K562 (cell line): ENCODE measurements around the gene TMEM203. TPM values are rescaled to one million over a fixed set of nuclear protein-coding genes. Genes with fewer than 3 reads are reported as not detected.
A peak's percentile ranks its signal among the peaks of the same experiment; 100 is the strongest.

Source experiments
- BACH1 ChIP-seq: fragments of 200-800 bp; sonication (Bioruptor generic); IDR thresholded peaks from 2 replicates; pipeline ENCODE4 v1.6.1; 2016; ENCODE audit warnings: missing genetic modification characterization, missing compliant biosample characterization
- CAMTA2 ChIP-seq: fragments of 250-450 bp; sonication (Bioruptor Pico); conservative IDR thresholded peaks from 2 replicates; pipeline ENCODE4 v1.5.1; 2022
- CBFB ChIP-seq: sonication (generic); formaldehyde crosslinking; IDR thresholded peaks from 2 replicates; pipeline ENCODE4 v1.4.0; 2020; ENCODE audit warnings: mild to moderate bottlenecking, missing genetic modification reagents
- ELF2 ChIP-seq: fragments of 250-450 bp; sonication (Bioruptor Pico); IDR thresholded peaks from 2 replicates; pipeline ENCODE4 v1.5.0; 2021; ENCODE audit warnings: mild to moderate bottlenecking
- ELK3 ChIP-seq: fragments of 450-650 bp; formaldehyde crosslinking; IDR thresholded peaks from 2 replicates; pipeline ENCODE4 v1.4.0; 2020; ENCODE audit warnings: mild to moderate bottlenecking
- FOXJ3 ChIP-seq: sonication (generic); formaldehyde crosslinking; IDR thresholded peaks from 2 replicates; pipeline ENCODE4 v1.4.0; 2020; ENCODE audit warnings: mild to moderate bottlenecking, missing genetic modification reagents
- MAZ ChIP-seq, 2 experiments: fragments of 450-650 bp in 1 of 2; sonication (generic) in 1 of 2; formaldehyde crosslinking; IDR thresholded peaks in 1 of 2; conservative IDR thresholded peaks in 1 of 2; 2 replicates each; pipeline versions ENCODE4 v1.4.0 to v1.5.0; 2020; ENCODE audit warnings: mild to moderate bottlenecking in 1 of 2, missing genetic modification reagents in 1 of 2
- MCM5 ChIP-seq: fragments of 450-650 bp; IDR thresholded peaks from 2 replicates; pipeline ENCODE4 v1.6.1; 2016; ENCODE audit warnings: low read depth
- POLR2G ChIP-seq: fragments of 200-400 bp; formaldehyde crosslinking; IDR thresholded peaks from 2 replicates; pipeline ENCODE4 v1.6.1; 2017; ENCODE audit warnings: low read depth, mild to moderate bottlenecking, antibody characterized with exemption, low read length, moderate library complexity
- PYGO2 ChIP-seq: fragments of 450-650 bp; IDR thresholded peaks from 2 replicates; pipeline ENCODE4 v1.6.1; 2016; ENCODE audit warnings: mild to moderate bottlenecking, missing genetic modification characterization, moderate library complexity, missing compliant biosample characterization
- SMARCA5 ChIP-seq: fragments of 450-650 bp; IDR thresholded peaks from 2 replicates; pipeline ENCODE4 v1.6.1; 2016
- TSHZ1 ChIP-seq: fragments of 250-450 bp; sonication (Bioruptor Pico); IDR thresholded peaks from 2 replicates; pipeline ENCODE4 v1.4.0; 2020; ENCODE audit warnings: mild to moderate bottlenecking, moderate library complexity
- ZC3H11A ChIP-seq: IDR thresholded peaks from 2 replicates; pipeline ENCODE4 v1.6.1; 2012; ENCODE audit warnings: low read depth, low read length, improper control_type of control experiment
- ZC3H4 ChIP-seq: sonication (generic); formaldehyde crosslinking; IDR thresholded peaks from 2 replicates; pipeline ENCODE4 v1.9.0; 2021; ENCODE audit warnings: missing genetic modification reagents, borderline replicate concordance
- ZFP36 ChIP-seq: fragments of 150-350 bp; IDR thresholded peaks from 2 replicates; pipeline ENCODE4 v1.6.1; 2018; ENCODE audit warnings: low read length, low read depth; ENCODE audit not compliant: partially characterized antibody
- ZNF695 ChIP-seq: fragments of 450-650 bp; formaldehyde crosslinking; IDR thresholded peaks from 2 replicates; pipeline ENCODE4 v1.4.0; 2020; ENCODE audit warnings: mild to moderate bottlenecking, moderate library complexity
- ZNF696 ChIP-seq: fragments of 250-450 bp; sonication (Bioruptor Pico); conservative IDR thresholded peaks from 2 replicates; pipeline ENCODE4 v1.4.0; 2020; ENCODE audit warnings: mild to moderate bottlenecking, moderate library complexity
- polyA plus RNA-seq, 8 experiments: library from polyadenylated mRNA; depleted of rRNA in 4 of 8; stranded (reverse) in 5 of 8; unstranded in 3 of 8; fragments of >200 nt; fragmentation: Nextera tagmentation in 2 of 8; fragmentation: Illumina TruSeq in 1 of 8; extraction: Ambion mirVana in 2 of 8; extraction: Trizol in 1 of 8; gene quantifications; 2 replicates each; pipeline versions ENCODE4 v1.2.1 to v1.2.3, GENCODE V29; 2011 to 2014; ENCODE audit warnings: inconsistent platforms in 1 of 8, missing spikeins in 1 of 8
- total RNA-seq, 7 experiments: library from RNA; depleted of rRNA in 6 of 7; stranded (reverse); fragments of >200 nt in 6 of 7; fragmentation: Illumina TruSeq in 2 of 7; extraction: Trizol in 2 of 7; gene quantifications; 2 replicates each; pipeline versions ENCODE4 v1.2.1 to v1.2.3, GENCODE V29; 2011 to 2021; ENCODE audit warnings: low replicate concordance in 1 of 7
- TF ChIP-seq, protein P1 (sequence below): fragments of 250-450 bp; sonication (Bioruptor Pico); IDR thresholded peaks from 2 replicates; pipeline ENCODE4 v1.8.0; 2021; ENCODE audit warnings: moderate library complexity, mild to moderate bottlenecking, inconsistent platforms
- TF ChIP-seq, protein P2 (sequence below), 2 experiments: fragments of 450-650 bp in 1 of 2; sonication (generic) in 1 of 2; formaldehyde crosslinking in 1 of 2; IDR thresholded peaks in 1 of 2; conservative IDR thresholded peaks in 1 of 2; 2 replicates each; pipeline versions ENCODE4 v1.6.1 to v1.8.1; 2016 to 2023; ENCODE audit warnings: mild to moderate bottlenecking in 2 of 2, moderate library complexity in 2 of 2, inconsistent platforms in 1 of 2, missing genetic modification reagents in 1 of 2
- TF ChIP-seq, protein P3 (sequence below): fragments of 450-650 bp; IDR thresholded peaks from 2 replicates; pipeline ENCODE4 v1.6.1; 2017; ENCODE audit warnings: mild to moderate bottlenecking, moderate library complexity
- TF ChIP-seq, protein P4 (sequence below): IDR thresholded peaks from 2 replicates; pipeline ENCODE4 v1.6.1; 2011; ENCODE audit not compliant: insufficient read length; ENCODE audit errors: extremely low read depth

TMEM203 gene
- total and polyA plus RNA-seq, 9 of the 15 experiments (the other 6 are each of a cell fraction or from before 2014, with no cell fraction given), result 8.8 to 59.5 (median 37.6) TPM

- no peak for TF ChIP-seq ZC3H11A
- TF ChIP-seq, protein P1, sequence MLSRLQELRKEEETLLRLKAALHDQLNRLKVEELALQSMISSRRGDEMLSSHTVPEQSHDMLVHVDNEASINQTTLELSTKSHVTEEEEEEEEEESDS, result no peak
- no peak for TF ChIP-seq CBFB (CRISPR knock-in tag)
- TF ChIP-seq SMARCA5, result peak; percentile 16; the same call in 1 of the 2 replicates
- no peak for TF ChIP-seq BACH1 (tag)
- no peak for TF ChIP-seq ZNF695 (CRISPR knock-in tag)
- no peak for TF ChIP-seq ZFP36
- no peak for TF ChIP-seq ZNF696 (CRISPR knock-in tag)
- no peak for TF ChIP-seq FOXJ3
- no peak for TF ChIP-seq MCM5
- TF ChIP-seq, protein P2, sequence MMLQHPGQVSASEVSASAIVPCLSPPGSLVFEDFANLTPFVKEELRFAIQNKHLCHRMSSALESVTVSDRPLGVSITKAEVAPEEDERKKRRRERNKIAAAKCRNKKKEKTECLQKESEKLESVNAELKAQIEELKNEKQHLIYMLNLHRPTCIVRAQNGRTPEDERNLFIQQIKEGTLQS (IDR thresholded peaks at IDR 0.05), result no peak
- TF ChIP-seq, protein P2 (CRISPR knock-in tag; conservative IDR thresholded peaks at IDR 0.05), result peak; percentile 71; the same call in 1 of the 2 replicates
- TF ChIP-seq ELK3 (CRISPR knock-in tag), result no peak
- peak; percentile 35 for TF ChIP-seq POLR2G
- TF ChIP-seq PYGO2 (tag), result no peak
- TF ChIP-seq TSHZ1 (CRISPR knock-in tag), result no peak
- 0 out of 2 replicates have a peak, but pooled peaks have one; percentile 50 for TF ChIP-seq ELF2 (CRISPR knock-in tag)
- TF ChIP-seq ZC3H4 (CRISPR knock-in tag), result no peak
- TF ChIP-seq, protein P3, sequence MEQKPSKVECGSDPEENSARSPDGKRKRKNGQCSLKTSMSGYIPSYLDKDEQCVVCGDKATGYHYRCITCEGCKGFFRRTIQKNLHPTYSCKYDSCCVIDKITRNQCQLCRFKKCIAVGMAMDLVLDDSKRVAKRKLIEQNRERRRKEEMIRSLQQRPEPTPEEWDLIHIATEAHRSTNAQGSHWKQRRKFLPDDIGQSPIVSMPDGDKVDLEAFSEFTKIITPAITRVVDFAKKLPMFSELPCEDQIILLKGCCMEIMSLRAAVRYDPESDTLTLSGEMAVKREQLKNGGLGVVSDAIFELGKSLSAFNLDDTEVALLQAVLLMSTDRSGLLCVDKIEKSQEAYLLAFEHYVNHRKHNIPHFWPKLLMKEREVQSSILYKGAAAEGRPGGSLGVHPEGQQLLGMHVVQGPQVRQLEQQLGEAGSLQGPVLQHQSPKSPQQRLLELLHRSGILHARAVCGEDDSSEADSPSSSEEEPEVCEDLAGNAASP, result no peak
- no peak for TF ChIP-seq CAMTA2 (CRISPR knock-in tag)
- peak; percentile 97 to 99 for TF ChIP-seq MAZ (CRISPR knock-in tag; conservative IDR thresholded peaks at IDR 0.05 in 1 of 2, IDR thresholded peaks at IDR 0.05 in 1 of 2)
- TF ChIP-seq, protein P4, sequence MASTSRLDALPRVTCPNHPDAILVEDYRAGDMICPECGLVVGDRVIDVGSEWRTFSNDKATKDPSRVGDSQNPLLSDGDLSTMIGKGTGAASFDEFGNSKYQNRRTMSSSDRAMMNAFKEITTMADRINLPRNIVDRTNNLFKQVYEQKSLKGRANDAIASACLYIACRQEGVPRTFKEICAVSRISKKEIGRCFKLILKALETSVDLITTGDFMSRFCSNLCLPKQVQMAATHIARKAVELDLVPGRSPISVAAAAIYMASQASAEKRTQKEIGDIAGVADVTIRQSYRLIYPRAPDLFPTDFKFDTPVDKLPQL, result no peak
Measured at GRCh38 chr9:137236238-137236935, 30.9 kb upstream of the TMEM203 start (continued).
